CD4-positive, alpha-beta T cell (primary cell): ENCODE measurements around the gene SELENOK. TPM values are rescaled to one million over a fixed set of nuclear protein-coding genes. Genes with fewer than 3 reads are reported as not detected.

Source experiments
- ATAC-seq: fragments of 200-7000 bp; cut with Tn5 transposase; one replicate; pipeline ENCODE4 v1.10.0; 2022; ENCODE audit warnings: mild to moderate bottlenecking; ENCODE audit not compliant: poor library complexity
- CTCF ChIA-PET: fragments of 350-600 bp; sonication (Branson Sonifier 250); formaldehyde crosslinking; loops from one replicate; lab custom pipeline; 2021; ENCODE audit warnings: antibody characterized with exemption, inconsistent platforms; lab: Charles Lee
- POLR2A ChIA-PET: fragments of 350-600 bp; sonication (Branson Sonifier 250); formaldehyde crosslinking; loops from one replicate; lab custom pipeline; 2021; ENCODE audit warnings: antibody characterized with exemption, inconsistent platforms; lab: Charles Lee
- DNase-seq, 14 experiments: peaks; one replicate each; pipeline ENCODE4 v3.0.0-alpha.2; 2013 to 2020; ENCODE audit warnings: mixed read lengths in 2 of 14
- H3K27ac ChIP-seq, 2 donors: one replicate each; pipeline versions ENCODE4 v1.5.1 to v1.7.0; 2013; ENCODE audit warnings: low read length in 2 of 2, low read depth in 1 of 2, mild to moderate bottlenecking in 1 of 2
- H3K27me3 ChIP-seq, 2 experiments: 1 replicate in 1 of 2; 2 replicates in 1 of 2; pipeline versions ENCODE4 v1.6.1 to v1.7.0; 2013; ENCODE audit warnings: low read length in 2 of 2, control low read depth in 1 of 2, mild to moderate bottlenecking in 1 of 2, moderate library complexity in 1 of 2; ENCODE audit not compliant: insufficient read depth in 2 of 2, control insufficient read depth in 1 of 2
- H3K36me3 ChIP-seq: one replicate; pipeline ENCODE4 v1.6.1; 2013; ENCODE audit warnings: low read length, control low read depth; ENCODE audit not compliant: insufficient read depth
- H3K4me1 ChIP-seq: one replicate; pipeline ENCODE4 v1.6.1; 2013; ENCODE audit warnings: low read length, control low read depth; ENCODE audit not compliant: insufficient read depth
- H3K4me3 ChIP-seq: one replicate; pipeline ENCODE4 v1.5.1; 2013; ENCODE audit warnings: mild to moderate bottlenecking, low read length, moderate library complexity
- H3K9me3 ChIP-seq, 2 experiments: 1 replicate in 1 of 2; 2 replicates in 1 of 2; pipeline versions ENCODE4 v1.6.1 to v1.7.0; 2013; ENCODE audit warnings: low read length in 2 of 2, mild to moderate bottlenecking in 2 of 2, control low read depth in 1 of 2, moderate library complexity in 1 of 2; ENCODE audit not compliant: control insufficient read depth in 1 of 2, insufficient read depth in 1 of 2
- H3K27ac Mint-ChIP-seq: one replicate; pipeline ENCODE4 v1.8.0; 2020; ENCODE audit warnings: mixed read lengths
- H3K27me3 Mint-ChIP-seq: one replicate; pipeline ENCODE4 v1.8.0; 2021; ENCODE audit warnings: mixed read lengths
- H3K36me3 Mint-ChIP-seq: one replicate; pipeline ENCODE4 v1.8.0; 2021; ENCODE audit warnings: low read depth, mixed read lengths
- H3K4me1 Mint-ChIP-seq: one replicate; pipeline ENCODE4 v1.8.0; 2021; ENCODE audit warnings: low read depth, mixed read lengths
- H3K4me3 Mint-ChIP-seq: one replicate; pipeline ENCODE4 v1.8.0; 2020; ENCODE audit warnings: mild to moderate bottlenecking, mixed read lengths
- H3K9me3 Mint-ChIP-seq: one replicate; pipeline ENCODE4 v1.8.0; 2020; ENCODE audit warnings: mixed read lengths
- CTCF ChIP-seq: fragments of 200-600 bp; IDR thresholded peaks from one replicate; pipeline ENCODE4 v1.8.0; 2022; ENCODE audit warnings: antibody characterized with exemption, mild to moderate bottlenecking
- intact Hi-C, 2 experiments: fragments of 100-400 bp; cut with DNase I in 1 of 2; cut with micrococcal nuclease in 1 of 2; formaldehyde crosslinking; loops; one replicate each; pipeline versions ENCODE4 v1.15.1 to v1.9.0; 2023 to 2025; cut with DNase I, micrococcal nuclease
- total RNA-seq, 174 experiments: library from RNA in 2 of 174; stranded (reverse) in 2 of 174; gene quantifications; one replicate each; pipeline ENCODE4 v1.2.3 and lab custom pipeline; 2021 to 2026

The SELENOK gene
- total RNA-seq, 2 experiments from 2014 or later = 153 to 159 TPM

GRCh38 chr3:53902711-53903110, 11.1 kb upstream of the SELENOK start:
- H3K27me3 Mint-ChIP-seq = peaks cover 61% of the 10 kb centered on the region
- no peaks in the 10 kb centered on the region for H3K36me3 ChIP-seq
- no peak for TF ChIP-seq CTCF
- H3K27ac ChIP-seq = no peak overlapping the region
- no peaks in the 10 kb centered on the region for H3K4me1 Mint-ChIP-seq
- H3K27ac Mint-ChIP-seq = no peak overlapping the region
- no peak for DNase-seq
- no peaks in the 10 kb centered on the region for H3K4me1 ChIP-seq
- no peak overlapping the region for H3K4me3 Mint-ChIP-seq
- POLR2A ChIA-PET = no interaction called here
- H3K9me3 ChIP-seq = no peaks in the 10 kb centered on the region
- no peaks in the 10 kb centered on the region for H3K9me3 Mint-ChIP-seq
- no peaks in the 10 kb centered on the region for H3K36me3 Mint-ChIP-seq
- no peak overlapping the region for H3K4me3 ChIP-seq
- intact Hi-C loops = no loop called here
- CTCF ChIA-PET = no interaction called here
- no peak for ATAC-seq
- peaks cover 19 to 27% of the 10 kb centered on the region in 2 experiments for H3K27me3 ChIP-seq

- intact Hi-C loops = no loop called here
- ATAC-seq = no peak
- no peak overlapping the region for H3K27ac Mint-ChIP-seq
Observed at GRCh38 chr3:53902067-53902466, 10.4 kb upstream of the SELENOK start.

GRCh38 chr3:53900666-53901331, 9.1 kb upstream of the SELENOK start:
- Mint-ChIP-seq H3K9me3 (no peaks in the 10 kb centered on the region), H3K27ac (no peak overlapping the region), H3K27me3 (peaks cover 62% of the 10 kb centered on the region), H3K4me3 (no peak overlapping the region), H3K4me1 (no peaks in the 10 kb centered on the region), H3K36me3 (no peaks in the 10 kb centered on the region)
- ChIA-PET POLR2A (no interaction called here), CTCF (interaction anchor here (0.8 to 1.0 kb wide), 2 partner anchors 8 to 10 kb away, joined by 3 read pairs; no protein-coding TSS in a partner anchor)
- ATAC-seq (no peak), DNase-seq (no peak)
- Histone ChIP-seq H3K9me3 (no peaks in the 10 kb centered on the region), H3K4me3 (no peak overlapping the region), H3K27me3 (peaks cover 21 to 28% of the 10 kb centered on the region in 2 experiments), H3K36me3 (no peaks in the 10 kb centered on the region), H3K4me1 (no peaks in the 10 kb centered on the region), H3K27ac (no peak overlapping the region)
- intact Hi-C loops = no loop called here
- no peak for TF ChIP-seq CTCF

More at GRCh38 chr3:53902067-53902466, 10.4 kb upstream of the SELENOK start:
- DNase-seq = no peak
- Histone ChIP-seq H3K27ac (no peak overlapping the region), H3K4me1 (no peaks in the 10 kb centered on the region), H3K9me3 (no peaks in the 10 kb centered on the region), H3K27me3 (peaks cover 24 to 28% of the 10 kb centered on the region in 2 experiments), H3K36me3 (no peaks in the 10 kb centered on the region), H3K4me3 (no peak overlapping the region)
- Mint-ChIP-seq H3K36me3 (no peaks in the 10 kb centered on the region), H3K4me1 (no peaks in the 10 kb centered on the region), H3K27me3 (peaks cover 65% of the 10 kb centered on the region), H3K4me3 (no peak overlapping the region), H3K9me3 (no peaks in the 10 kb centered on the region)
- ChIA-PET CTCF (no interaction called here), POLR2A (no interaction called here)
- TF ChIP-seq CTCF = no peak
